Prostate gland (tissue), 2 donors: Measurements from ENCODE around the gene ZNF710.

Source experiments
- POLR2A ChIP-seq: fragments of 450-650 bp; IDR thresholded peaks from one replicate; pipeline ENCODE4 v1.6.1; 2016; ENCODE audit warnings: antibody characterized with exemption, mild to moderate bottlenecking
- TF ChIP-seq, protein P1 (sequence below), 4 experiments: fragments of 200-600 bp in 2 of 4; fragments of 450-650 bp in 2 of 4; sonication (generic) in 2 of 4; IDR thresholded peaks; 1 replicate in 3 of 4; 2 replicates in 1 of 4; pipeline ENCODE4 v1.5.1; 2016 to 2019; ENCODE audit warnings: antibody characterized with exemption in 4 of 4, mild to moderate bottlenecking in 2 of 4, moderate library complexity in 2 of 4

GRCh38 chr15:90044191-90044590 lies 43.1 kb downstream of the ZNF710 start:
- TF ChIP-seq, protein P1, sequence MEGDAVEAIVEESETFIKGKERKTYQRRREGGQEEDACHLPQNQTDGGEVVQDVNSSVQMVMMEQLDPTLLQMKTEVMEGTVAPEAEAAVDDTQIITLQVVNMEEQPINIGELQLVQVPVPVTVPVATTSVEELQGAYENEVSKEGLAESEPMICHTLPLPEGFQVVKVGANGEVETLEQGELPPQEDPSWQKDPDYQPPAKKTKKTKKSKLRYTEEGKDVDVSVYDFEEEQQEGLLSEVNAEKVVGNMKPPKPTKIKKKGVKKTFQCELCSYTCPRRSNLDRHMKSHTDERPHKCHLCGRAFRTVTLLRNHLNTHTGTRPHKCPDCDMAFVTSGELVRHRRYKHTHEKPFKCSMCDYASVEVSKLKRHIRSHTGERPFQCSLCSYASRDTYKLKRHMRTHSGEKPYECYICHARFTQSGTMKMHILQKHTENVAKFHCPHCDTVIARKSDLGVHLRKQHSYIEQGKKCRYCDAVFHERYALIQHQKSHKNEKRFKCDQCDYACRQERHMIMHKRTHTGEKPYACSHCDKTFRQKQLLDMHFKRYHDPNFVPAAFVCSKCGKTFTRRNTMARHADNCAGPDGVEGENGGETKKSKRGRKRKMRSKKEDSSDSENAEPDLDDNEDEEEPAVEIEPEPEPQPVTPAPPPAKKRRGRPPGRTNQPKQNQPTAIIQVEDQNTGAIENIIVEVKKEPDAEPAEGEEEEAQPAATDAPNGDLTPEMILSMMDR (IDR thresholded peaks at IDR 0.05), result no peak
- TF ChIP-seq POLR2A, result no peak
